Testis (tissue), 2 donors: Measurements from ENCODE around the gene ARHGEF4.

Experiments used
- CTCF ChIP-seq, 3 experiments: fragments of 450-650 bp in 2 of 3; fragments of 200-600 bp in 1 of 3; sonication (generic) in 1 of 3; IDR thresholded peaks; one replicate each; pipeline ENCODE4 v1.5.1; 2016 to 2019; ENCODE audit warnings: antibody characterized with exemption in 3 of 3, mild to moderate bottlenecking in 2 of 3, moderate library complexity in 1 of 3
- POLR2A ChIP-seq: fragments of 450-650 bp; IDR thresholded peaks from one replicate; pipeline ENCODE4 v1.6.1; 2017; ENCODE audit warnings: antibody characterized with exemption, mild to moderate bottlenecking, moderate library complexity

GRCh38 chr2:130908832-130909231 is 72.1 kb downstream of the ARHGEF4 start:
- no peak for TF ChIP-seq CTCF (IDR thresholded peaks at IDR 0.05)
- no peak for TF ChIP-seq POLR2A
